HL-60/S4 treated with retinoic acid at 250 ng/mL for 4 days and 3 days (cell line): ENCODE results near the gene STAB1.

Source experiments
- in situ Hi-C: fragments of 300-500 bp; cut with MboI; formaldehyde crosslinking; loops from 2 replicates; pipeline ENCODE4 v1.7.0; 2022; ENCODE audit warnings: low sequenced_read_pairs

STAB1 gene, protein sequence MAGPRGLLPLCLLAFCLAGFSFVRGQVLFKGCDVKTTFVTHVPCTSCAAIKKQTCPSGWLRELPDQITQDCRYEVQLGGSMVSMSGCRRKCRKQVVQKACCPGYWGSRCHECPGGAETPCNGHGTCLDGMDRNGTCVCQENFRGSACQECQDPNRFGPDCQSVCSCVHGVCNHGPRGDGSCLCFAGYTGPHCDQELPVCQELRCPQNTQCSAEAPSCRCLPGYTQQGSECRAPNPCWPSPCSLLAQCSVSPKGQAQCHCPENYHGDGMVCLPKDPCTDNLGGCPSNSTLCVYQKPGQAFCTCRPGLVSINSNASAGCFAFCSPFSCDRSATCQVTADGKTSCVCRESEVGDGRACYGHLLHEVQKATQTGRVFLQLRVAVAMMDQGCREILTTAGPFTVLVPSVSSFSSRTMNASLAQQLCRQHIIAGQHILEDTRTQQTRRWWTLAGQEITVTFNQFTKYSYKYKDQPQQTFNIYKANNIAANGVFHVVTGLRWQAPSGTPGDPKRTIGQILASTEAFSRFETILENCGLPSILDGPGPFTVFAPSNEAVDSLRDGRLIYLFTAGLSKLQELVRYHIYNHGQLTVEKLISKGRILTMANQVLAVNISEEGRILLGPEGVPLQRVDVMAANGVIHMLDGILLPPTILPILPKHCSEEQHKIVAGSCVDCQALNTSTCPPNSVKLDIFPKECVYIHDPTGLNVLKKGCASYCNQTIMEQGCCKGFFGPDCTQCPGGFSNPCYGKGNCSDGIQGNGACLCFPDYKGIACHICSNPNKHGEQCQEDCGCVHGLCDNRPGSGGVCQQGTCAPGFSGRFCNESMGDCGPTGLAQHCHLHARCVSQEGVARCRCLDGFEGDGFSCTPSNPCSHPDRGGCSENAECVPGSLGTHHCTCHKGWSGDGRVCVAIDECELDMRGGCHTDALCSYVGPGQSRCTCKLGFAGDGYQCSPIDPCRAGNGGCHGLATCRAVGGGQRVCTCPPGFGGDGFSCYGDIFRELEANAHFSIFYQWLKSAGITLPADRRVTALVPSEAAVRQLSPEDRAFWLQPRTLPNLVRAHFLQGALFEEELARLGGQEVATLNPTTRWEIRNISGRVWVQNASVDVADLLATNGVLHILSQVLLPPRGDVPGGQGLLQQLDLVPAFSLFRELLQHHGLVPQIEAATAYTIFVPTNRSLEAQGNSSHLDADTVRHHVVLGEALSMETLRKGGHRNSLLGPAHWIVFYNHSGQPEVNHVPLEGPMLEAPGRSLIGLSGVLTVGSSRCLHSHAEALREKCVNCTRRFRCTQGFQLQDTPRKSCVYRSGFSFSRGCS (N-terminal part only)

DNA sequence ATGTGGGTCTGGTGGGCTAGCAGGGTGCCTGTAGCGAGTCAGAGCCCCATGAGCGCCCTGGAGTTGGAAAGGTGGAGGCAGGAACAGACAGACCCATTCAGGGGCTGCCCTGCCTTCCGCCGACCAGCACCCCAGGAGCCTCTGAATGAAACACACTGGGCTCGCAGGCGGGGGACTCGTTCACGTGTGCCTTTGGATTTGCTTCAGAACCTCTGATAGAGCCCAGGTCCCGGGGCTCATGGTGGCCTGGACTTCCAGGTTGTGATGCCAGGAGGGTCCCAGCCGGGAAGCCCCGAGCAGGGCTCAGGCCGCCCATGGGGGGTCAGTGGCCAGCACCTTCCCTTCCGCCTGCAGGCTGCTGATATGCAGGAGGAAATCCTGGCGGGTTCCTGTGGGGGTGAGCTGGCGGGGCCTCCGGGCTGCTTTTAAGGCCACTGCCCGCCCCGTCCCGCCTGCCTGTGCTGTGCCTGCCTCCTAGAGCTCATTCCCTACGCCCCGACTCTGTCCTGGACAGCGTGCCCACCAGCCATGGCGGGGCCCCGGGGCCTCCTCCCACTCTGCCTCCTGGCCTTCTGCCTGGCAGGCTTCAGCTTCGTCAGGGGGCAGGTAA is at the start of gene STAB1:
STAB1 (plus strand) TSS at position 453 of the 610 bp plus-strand sequence; CDS start at position 529, 76 bp downstream.
- in situ Hi-C loops: no loop called here

DNA sequence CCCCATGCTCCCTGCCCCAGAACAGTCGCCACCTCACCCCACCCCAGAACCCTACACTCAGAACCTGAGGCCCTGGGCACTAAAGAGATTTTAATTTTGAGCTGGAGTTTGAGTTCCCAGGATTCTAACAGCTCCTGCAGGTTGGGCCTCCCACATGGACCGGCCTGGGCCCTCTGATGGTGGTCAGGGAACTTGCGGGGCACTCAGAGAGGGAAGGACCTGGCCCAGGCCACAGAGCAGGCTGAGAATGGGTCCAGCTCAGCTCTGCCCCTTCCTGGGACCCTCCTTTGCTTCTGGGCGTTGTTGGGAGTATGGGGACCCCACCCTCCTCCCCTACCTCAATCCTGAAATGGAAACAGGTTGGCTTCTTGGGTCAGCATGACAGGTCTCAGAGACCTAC is 49.1 kb upstream of the STAB1 start:
- in situ Hi-C loops: no loop called here

DNA sequence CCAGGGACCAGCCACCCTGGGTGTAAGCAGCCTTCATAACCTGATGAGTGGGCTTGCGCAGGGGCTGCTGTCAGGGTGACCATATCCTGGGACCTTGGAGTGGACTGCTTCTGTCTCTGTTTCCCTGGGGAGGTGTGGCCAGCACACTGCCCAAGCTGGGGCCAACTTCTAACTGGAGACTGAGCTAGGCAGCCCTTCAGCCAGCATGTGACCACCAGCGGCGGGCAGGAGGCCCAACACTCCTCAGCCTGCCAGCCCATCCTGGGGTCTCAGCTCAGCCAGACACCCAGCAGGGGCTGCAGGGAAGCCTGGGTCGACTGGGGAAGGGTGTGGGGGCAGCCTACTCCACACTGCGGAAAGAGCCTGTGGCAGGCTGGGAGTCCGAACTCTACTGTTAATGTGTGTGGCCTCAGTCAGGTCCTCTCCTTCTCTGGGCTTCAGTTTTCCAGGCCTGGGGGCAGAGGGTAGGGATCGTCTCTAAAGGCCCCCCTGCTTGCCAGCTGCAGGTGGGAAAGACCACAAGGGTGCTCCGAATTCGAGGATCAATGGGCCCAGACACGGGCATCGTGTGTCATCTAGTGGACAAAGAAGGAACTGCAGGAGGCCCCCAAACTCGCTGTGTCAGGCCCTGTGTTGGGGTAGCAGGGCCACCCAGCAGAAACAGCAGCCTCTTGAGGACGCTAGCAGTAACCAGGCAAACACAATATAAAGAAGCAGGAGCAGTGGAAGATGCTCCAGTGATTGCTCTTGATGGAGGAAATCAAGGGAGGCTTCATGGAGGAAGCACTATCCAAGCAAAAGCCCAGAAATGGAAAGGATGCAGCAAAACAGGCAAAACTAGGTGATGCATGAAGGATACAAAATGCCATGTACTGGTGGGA is 48.3 kb upstream of the STAB1 start:
- in situ Hi-C loops: no loop called here

DNA sequence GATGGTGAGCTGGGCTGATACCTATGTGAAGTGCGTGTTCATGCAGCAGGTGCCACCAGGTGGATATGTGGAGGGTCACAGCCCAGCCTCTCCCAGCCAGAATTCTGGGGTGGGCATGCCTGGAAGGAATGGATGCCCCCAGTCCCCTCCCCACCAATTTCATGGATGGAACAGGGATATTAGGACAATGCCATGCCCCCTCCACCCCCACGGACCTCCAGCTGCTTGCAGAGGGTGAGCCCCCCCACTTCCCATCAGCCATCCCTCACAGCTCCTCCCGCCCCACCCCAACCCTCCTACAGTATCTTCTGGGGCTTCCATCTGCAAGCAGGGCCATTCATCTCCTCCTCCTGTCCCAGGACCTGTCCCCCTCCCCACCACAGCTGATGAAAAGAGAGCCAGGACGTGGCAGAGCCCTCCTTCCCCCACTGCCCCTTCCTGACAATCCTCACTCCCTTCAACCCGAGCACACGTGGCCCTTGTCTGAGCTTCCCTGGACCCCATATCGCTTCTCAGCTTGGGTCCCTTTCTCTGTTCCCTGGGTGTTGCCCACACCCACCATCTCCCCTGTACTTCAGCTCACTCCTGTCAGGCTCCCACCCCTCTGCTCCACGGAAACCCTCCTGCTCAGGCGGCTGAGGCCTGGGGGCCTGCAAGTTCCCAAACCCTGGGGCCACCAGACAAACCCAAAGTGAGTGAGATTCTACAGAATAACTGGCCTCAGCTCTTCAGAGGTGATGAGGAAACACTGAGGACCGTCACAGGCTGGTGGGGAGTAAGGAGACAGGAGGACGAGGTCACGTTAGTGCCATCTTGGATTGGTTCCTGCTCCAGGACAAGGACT is 47.4 kb upstream of the STAB1 start:
- in situ Hi-C loops: no loop called here

DNA sequence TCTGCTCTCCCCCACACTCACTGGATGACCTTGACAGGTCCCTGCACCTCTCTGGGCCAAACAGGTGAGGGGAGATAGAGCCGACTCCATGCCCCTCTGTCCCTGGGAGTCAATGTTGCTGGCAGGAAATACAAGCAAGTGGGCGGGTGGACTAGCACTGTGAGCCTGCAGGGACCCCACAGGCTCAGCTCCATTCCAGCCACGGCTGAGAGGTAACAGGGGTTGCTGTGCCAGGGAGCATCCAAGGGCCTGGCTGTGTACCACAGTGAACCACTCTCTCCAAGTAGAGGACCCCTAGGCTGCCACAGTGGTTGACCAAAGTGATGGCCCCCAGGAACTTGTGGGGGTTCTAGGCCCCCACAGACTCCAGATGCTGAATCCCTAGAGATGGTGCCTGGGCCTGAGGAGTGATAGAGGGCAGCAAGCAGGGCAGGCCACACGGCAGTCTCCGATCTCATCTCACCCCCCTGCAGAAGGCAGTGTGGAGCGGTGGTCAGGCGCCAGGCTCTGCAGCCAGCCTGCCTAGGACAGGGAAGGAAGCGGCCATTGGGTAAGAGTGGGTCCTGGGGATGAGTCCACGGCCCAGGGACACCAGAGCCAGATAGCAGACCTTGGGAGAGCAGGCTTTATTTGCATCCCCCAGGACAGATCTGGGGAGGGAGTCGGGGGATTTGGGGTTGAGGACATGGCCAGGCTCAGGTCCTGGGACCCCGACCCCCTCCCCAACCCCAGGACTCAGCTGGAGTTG is 44.5 kb upstream of the STAB1 start:
- in situ Hi-C loops: no loop called here

DNA sequence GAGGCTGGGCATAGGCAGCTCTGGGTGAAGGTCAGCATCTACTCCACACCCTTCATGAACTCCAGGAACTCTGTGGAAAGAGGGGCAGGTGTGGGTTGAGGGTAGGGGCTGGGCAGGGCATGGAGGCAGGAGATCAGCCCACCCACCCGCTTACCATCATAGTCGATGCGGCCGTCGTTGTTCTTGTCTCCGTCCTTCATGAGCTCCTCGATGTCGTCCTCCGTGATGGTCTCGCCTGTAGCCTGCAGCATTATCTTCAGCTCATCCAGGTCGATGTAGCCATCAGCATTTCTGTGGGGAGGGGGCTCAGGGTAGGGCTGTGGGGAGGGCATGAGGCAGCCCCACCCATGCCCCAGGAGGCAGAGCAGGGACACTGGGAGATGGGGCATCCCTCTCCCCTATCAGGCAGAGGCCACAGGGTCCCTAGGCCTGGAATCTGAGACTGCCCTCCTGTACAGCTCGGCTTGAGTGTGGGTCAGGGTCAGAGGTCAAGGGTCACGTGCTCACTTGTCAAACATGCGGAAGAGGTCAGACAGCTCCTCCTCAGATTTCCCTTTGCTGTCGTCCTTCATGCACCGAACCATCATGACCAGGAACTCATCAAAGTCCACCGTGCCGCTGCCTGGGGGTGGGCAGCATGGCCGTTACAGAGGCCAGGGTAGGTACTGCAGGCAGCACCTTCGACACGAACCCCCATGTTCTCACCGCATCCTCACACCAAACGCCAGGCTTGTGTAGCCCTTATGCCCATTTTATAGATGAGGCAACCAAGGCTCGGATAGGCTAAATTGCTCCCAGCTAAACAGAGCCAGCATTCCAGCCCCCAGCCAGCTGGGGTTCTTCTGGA is 43.7 kb upstream of the STAB1 start:
- in situ Hi-C loops: no loop called here

DNA sequence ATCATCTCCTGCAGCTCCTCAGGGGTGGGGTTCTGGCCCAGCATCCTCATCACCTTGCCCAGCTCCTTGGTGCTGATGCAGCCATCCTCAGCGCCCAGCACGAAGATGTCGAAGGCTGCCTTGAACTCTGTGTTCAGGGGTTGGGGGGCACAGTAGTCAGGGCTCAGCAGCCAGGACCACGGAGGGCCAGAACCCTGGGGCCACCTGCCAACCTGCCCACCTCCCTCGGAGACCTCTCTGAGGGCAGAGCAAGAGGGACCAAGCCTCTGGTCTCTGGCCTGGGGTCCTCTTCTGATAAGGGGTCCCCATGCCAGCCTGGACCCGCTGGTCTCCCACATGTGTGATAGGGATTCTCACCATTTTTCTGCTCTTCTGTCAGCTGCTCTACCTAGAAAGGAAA is 43.0 kb upstream of the STAB1 start:
- in situ Hi-C loops: no loop called here

DNA sequence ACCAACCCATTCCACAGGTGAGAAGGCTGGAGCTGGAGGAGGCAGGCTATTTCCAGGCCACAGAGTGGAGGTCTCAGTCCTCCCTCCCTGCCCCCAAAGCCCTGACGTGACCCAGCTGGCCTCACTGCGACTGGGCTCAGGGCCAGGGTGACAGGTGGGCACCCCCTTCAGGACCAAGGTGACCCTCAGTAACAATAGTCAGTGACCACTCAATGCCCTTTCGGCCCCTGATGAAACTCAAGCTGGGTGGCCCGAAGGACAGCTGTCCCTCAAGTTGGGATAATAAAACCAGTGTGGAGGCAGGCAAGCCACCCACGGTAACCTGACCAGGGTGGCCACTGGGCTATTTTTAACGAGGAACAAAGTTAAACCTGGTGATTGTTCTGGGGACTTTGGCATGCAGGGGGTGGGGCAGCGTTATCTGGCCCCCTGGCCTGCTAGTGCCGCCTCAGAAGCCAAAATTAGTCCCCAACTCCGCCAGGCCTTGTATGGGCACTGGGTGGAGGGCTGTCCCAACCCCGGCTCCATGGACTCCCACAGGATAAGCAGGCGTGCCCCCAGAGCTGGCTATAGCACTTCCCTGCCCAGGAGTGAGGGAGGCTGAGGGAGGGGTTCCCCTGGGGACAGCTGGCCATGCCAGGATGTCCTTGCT is 42.4 kb upstream of the STAB1 start:
- in situ Hi-C loops: no loop called here

DNA sequence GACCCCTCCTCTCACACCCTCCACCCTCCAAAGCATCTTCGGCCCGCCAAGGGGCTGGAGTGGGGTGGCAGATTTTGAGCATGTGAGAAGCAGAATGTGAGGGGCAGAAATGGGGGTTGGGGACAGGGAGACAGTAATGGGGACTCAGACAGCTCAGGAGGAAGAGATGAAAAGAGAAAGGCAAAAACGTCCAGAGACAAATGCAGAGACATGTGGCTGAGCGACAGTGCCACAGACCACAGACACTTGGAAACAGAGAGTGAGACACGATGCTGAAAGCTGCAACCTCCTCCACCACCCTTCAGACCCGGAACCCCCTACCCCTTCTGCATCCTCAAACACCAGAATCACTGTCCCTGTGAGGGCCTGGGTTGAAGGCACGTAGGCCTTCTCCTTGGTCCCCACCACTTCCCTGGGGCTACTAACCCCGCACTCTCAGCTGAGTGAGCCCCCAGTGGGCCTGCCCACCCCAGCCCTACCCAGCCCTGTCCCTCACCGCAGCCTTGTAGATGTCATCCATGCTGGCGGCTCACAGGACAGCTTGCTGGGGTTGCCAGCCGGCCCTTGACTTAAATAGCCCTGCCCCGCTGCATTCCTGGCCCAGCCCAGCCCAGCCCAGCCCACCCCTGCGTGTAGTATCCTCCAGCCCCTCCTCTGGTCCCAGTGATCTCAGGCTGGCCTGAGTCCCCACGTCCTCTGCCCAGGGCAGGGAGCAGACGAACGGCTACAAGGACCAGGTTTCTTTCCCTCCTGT is 41.5 kb upstream of the STAB1 start, which contains the start of gene TNNC1:
TNNC1 (minus strand) TSS at position 546 of the 754 bp plus-strand sequence; CDS start at position 520, 26 bp downstream.
- in situ Hi-C loops: no loop called here

DNA sequence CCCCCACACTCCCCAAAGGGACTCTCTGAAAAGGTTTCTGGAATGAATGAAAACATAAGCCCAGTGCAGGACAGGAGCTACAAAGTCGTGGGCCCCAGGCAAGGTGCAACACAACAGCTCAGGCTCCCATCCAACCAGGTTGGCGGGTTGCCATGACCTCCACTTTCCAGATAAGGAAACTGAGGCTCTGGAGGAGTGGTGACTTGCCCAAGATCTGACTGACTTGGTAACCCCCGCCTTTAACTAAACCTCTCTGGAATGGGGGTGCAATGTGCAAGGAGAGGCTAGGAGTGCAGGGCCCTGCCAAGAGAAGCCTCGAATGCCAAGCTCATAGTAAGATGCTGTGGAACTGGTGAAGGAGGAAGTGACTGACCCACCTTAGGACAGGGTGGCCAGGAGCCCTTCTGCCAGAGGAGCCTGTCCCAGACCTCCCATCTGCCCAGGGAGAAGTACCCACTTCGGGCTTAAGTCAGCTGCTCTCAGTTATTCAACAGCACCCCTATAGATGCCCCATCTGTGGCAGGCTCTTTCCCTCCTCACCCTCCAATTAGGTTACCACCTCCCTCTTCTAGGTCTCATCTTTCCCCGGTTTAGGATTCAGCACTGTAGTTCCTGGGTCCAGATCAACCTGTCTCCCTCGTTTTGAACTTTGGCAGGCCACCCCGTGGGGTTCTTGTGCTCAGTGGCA is 40.7 kb upstream of the STAB1 start:
- in situ Hi-C loops: no loop called here

DNA sequence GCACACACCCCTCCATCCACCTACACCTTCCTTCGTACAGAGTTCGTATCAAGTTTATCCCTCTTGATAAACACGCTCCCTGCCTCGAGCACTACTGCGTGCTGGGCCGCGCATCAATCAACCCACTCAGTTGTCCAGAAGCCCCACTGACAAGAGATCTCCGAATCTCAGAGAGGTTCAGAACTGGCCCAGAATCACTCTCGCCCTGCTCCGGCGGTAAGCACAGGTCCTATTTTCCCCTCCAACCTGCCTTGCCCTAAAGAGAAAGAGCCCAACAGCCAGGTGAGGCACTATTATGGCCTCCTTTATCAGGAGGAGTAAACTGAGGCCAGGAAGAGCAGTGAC is 40.2 kb upstream of the STAB1 start:
- in situ Hi-C loops: no loop called here

DNA sequence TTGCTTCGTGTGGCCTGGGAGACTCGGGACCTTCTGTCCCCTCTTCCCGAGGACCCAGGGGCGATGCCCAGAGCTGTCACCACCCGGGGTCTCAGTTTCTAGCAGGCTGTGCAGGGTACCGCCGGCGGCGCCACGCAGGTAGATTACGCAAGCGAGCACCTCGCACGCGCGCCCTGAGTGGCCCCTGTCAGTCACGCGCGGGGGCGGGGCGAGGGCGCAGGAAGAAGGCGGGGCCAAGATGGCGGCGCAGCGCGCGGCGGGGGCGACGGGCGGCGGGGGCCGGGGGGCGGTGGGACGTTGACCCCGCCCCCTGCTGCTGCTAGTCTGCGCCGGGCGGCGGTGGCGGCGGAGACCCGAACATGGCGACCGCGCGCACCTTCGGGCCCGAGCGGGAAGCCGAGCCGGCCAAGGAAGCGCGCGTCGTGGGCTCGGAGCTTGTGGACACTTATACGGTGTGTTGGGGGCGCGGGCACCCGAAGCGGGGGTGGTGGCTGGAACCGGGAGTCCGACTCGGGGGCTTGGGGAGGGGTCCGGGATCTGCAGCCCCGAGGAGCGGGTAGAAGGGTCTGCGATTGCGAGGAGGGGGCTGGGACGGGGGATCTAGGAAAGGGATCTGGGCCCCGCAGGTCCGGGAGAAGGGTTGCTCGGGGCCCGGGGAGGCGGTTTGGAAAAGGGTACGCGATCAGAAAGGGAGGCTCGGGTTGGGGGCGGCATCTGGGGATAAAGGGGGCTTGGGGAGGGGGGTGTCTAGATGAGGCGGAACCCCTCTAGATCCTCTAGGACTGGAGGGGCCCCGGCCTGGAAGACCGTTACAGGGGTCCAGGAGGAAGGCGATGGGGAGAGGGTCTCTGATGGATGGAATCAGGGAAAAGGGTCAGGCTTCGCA is 39.6 kb upstream of the STAB1 start, which contains the start of gene NISCH:
NISCH (plus strand) TSS at position 322 of the 886 bp plus-strand sequence; CDS start at position 360, 38 bp downstream.
- in situ Hi-C loops: no loop called here

DNA sequence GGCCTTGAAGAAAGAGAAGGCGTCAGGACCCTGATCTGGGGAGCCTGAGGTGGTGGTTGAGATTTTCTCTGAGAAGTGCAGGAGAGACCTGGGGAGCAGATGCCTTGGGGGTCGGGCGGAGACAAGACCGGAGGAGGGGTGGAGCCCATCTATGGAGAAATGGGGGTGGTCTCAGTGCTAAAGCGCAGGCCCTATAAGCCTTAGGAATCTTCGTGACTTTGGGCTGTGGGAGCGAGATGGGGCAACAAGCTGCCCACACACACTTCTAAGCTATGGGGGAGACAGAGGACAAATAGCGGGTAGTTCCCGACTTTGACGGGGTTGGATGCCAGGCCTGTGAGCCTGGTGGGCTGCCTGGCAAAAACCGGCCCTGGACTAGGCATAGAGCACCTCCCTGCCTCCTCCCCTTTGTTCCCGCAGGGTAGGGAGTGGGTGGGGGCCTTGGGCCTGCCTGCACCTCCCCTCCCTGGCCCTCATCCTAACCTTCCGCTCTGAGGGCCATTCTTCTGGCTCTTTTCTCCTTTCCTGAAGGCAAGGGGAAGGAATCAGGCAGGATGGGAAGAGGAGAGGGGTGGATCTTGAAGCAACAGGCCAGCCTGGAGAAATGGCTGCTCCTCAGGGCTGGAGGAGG is 38.9 kb upstream of the STAB1 start:
- in situ Hi-C loops: no loop called here

DNA sequence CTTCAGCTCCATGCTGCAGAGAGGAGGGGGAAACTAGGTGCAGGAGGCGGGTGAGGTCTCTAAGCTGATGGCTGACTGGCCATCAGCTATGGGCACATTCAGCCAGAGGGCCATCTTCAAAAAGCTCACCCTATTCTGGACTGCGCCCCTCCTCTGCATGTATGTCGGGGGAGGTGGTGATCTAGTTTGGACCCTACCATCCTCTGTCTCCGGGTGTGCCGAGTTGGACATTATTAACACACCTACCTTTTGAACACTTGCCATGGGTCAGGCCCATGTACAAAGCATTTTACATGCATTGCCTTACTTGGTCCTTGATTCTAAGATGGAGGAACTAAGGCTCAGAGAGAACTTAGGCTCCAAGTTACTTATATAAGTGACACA is 38.3 kb upstream of the STAB1 start:
- in situ Hi-C loops: no loop called here
